Epithelial cell of proximal tubule (primary cell): ENCODE results near the gene TMEM266. TPM values are rescaled to one million over a fixed set of nuclear protein-coding genes. Genes with fewer than 3 reads are reported as not detected.

Experiments
- DNase-seq: peaks from one replicate; pipeline ENCODE4 v3.0.0-alpha.2; 2011; ENCODE audit warnings: low read depth
- H3K4me3 ChIP-seq: 2 replicates; pipeline ENCODE4 v1.5.1; 2011; ENCODE audit warnings: low read depth, mild to moderate bottlenecking, low read length
- CTCF ChIP-seq: conservative IDR thresholded peaks from 2 replicates; pipeline ENCODE4 v1.5.1; 2012; ENCODE audit warnings: low read depth, mild to moderate bottlenecking, low read length
- total RNA-seq: library from RNA; depleted of rRNA; stranded (reverse); fragments of >200 nt; gene quantifications from 2 replicates; pipeline ENCODE4 v1.2.3, GENCODE V29; 2015

Gene TMEM266
- total RNA-seq, 1 donor from 2014 or later = not detected

GRCh38 chr15:76138436-76138835 is 78.7 kb downstream of the TMEM266 start:
- no peak for DNase-seq
- H3K4me3 ChIP-seq = no peak overlapping the region
- TF ChIP-seq CTCF = no peak

- DNase-seq = peak; percentile 1
- H3K4me3 ChIP-seq = no peak overlapping the region
- peak; percentile 96 for TF ChIP-seq CTCF
Observed at GRCh38 chr15:76139368-76140073, 79.7 kb downstream of the TMEM266 start.

- no peak for TF ChIP-seq CTCF
- H3K4me3 ChIP-seq = no peak overlapping the region
- no peak for DNase-seq
Observed at GRCh38 chr15:76140074-76140464, 80.3 kb downstream of the TMEM266 start.

GRCh38 chr15:76146812-76147211 is 87.0 kb downstream of the TMEM266 start:
- no peak for DNase-seq
- no peak for TF ChIP-seq CTCF
- H3K4me3 ChIP-seq = no peak overlapping the region

- no peak overlapping the region for H3K4me3 ChIP-seq
Observed at GRCh38 chr15:76147906-76148570, 88.3 kb downstream of the TMEM266 start.

GRCh38 chr15:76149291-76149915 is 89.6 kb downstream of the TMEM266 start:
- H3K4me3 ChIP-seq = no peak overlapping the region
- no peak for DNase-seq
- TF ChIP-seq CTCF = no peak

More at GRCh38 chr15:76147906-76148570, 88.3 kb downstream of the TMEM266 start:
- peak; percentile 96 for TF ChIP-seq CTCF
- DNase-seq = no peak
